Kidney (tissue), 22 donors: Measurements from ENCODE around the gene GPR151. TPM values are rescaled to one million over a fixed set of nuclear protein-coding genes. Genes with fewer than 3 reads are reported as not detected.

Experiments used
- DNase-seq, 5 donors: peaks; one replicate each; pipeline ENCODE4 v3.0.0-alpha.2; 2013 to 2020
- FAIRE-seq: peaks from 2 replicates; lab custom pipeline; 2012; peaks lifted over from hg19 to GRCh38; lab: Jason Lieb, UNC
- H3K27ac ChIP-seq, 2 donors: one replicate each; pipeline ENCODE4 v1.7.0; 2013; ENCODE audit warnings: low read depth in 2 of 2, low read length in 2 of 2, inconsistent platforms in 1 of 2
- H3K27me3 ChIP-seq: one replicate; pipeline ENCODE4 v1.7.1; 2013; ENCODE audit warnings: low read length, inconsistent platforms; ENCODE audit not compliant: control insufficient read depth, insufficient read depth
- H3K36me3 ChIP-seq, 3 donors: one replicate each; pipeline versions ENCODE4 v1.7.0 to v1.7.1; 2013; ENCODE audit warnings: low read length in 3 of 3, control low read depth in 1 of 3, inconsistent platforms in 1 of 3; ENCODE audit not compliant: insufficient read depth in 3 of 3, control insufficient read depth in 2 of 3
- H3K4me1 ChIP-seq, 3 donors: one replicate each; pipeline versions ENCODE4 v1.7.0 to v1.7.1; 2013; ENCODE audit warnings: low read length in 3 of 3, inconsistent platforms in 1 of 3, low read depth in 1 of 3; ENCODE audit not compliant: control insufficient read depth in 2 of 3, insufficient read depth in 2 of 3
- H3K4me3 ChIP-seq, 3 donors: one replicate each; pipeline versions ENCODE4 v1.7.0 to v1.8.1; 2013; ENCODE audit warnings: low read length in 3 of 3, control low read depth in 1 of 3, inconsistent platforms in 1 of 3
- H3K9ac ChIP-seq, 3 donors: one replicate each; pipeline versions ENCODE4 v1.7.0 to v1.7.1; 2013; ENCODE audit warnings: low read length in 3 of 3, control low read depth in 1 of 3, inconsistent platforms in 1 of 3
- H3K9me3 ChIP-seq, 3 donors: one replicate each; pipeline versions ENCODE4 v1.7.0 to v1.7.1; 2013; ENCODE audit warnings: low read length in 3 of 3, control low read depth in 1 of 3, inconsistent platforms in 1 of 3; ENCODE audit not compliant: control insufficient read depth in 2 of 3, insufficient read depth in 1 of 3
- CTCF ChIP-seq: IDR thresholded peaks from 3 replicates; pipeline ENCODE4 v1.5.1; 2012; ENCODE audit warnings: mild to moderate bottlenecking, moderate library complexity, borderline replicate concordance; ENCODE audit not compliant: insufficient read depth; ENCODE audit errors: extremely low read depth
- intact Hi-C: fragments of 100-400 bp; cut with DNase I; formaldehyde crosslinking; loops from one replicate; pipeline ENCODE4 v1.11.1; 2022
- long read RNA-seq, 10 donors: library from polyadenylated mRNA in 1 of 10; unstranded in 1 of 10; transcript quantifications; one replicate each; pipeline ENCODE4 v2.0.0 and lab custom pipeline, GENCODE V29; 2021 to 2026
- polyA plus RNA-seq: library from polyadenylated mRNA; stranded (reverse); fragments of 350-450 nt; fragmentation: Illumina TruSeq; extraction: RNeasy Lipid Tissue Mini Kit (QIAGEN cat#74804); gene quantifications from one replicate; pipeline ENCODE4 v1.2.3, GENCODE V29; 2014; ENCODE audit warnings: low read depth, low replicate concordance; ENCODE audit not compliant: insufficient read depth
- total RNA-seq: library from RNA; stranded (reverse); fragmentation: NEBNext Ultra II Directional; extraction: Animal tissue kit (Norgen Biotek cat#: 25700); gene quantifications from one replicate; pipeline ENCODE4 v1.2.1, GENCODE V29; 2021
- donor health status: control.
- donor health status: control.
- donor health status: control.
- donor health status: control.
- donor health status: control.
- donor health status: DM: yes; HTN: yes; CAD: no.
- donor health status: Normal renal cell carcinoma (clear cell type).

GPR151 gene
- total RNA-seq, result not detected
- polyA plus RNA-seq, result not detected
- long read RNA-seq, donor 1, result 0 reads
- long read RNA-seq, donor 2, result 0 reads
- long read RNA-seq, donor 3, result 0 reads
- long read RNA-seq, donor 4, result 0 reads
- long read RNA-seq, donor 5, result 0 reads
- long read RNA-seq, donor 6, result 0 reads
- long read RNA-seq, donor 7, result 0 reads
- long read RNA-seq, donor 8, result 0 reads
- long read RNA-seq, donor 9, result 0 reads
- long read RNA-seq, donor 10, result 0 reads

- no peak for FAIRE-seq
- Histone ChIP-seq H3K27me3 (no peaks in the 10 kb centered on the region), H3K27ac (no peak within 1 kb of the TSS), H3K4me3 (no peak within 1 kb of the TSS), H3K9me3 (no peaks in the 10 kb centered on the region), H3K36me3 (peaks cover 0 to 1% (median 0%) of the 10 kb centered on the region in 3 donors), H3K4me1 (no peaks in the 10 kb centered on the region), H3K9ac (no peak within 1 kb of the TSS)
- peak in 2 of 5 donors; percentile 22 to 46 for DNase-seq
- TF ChIP-seq CTCF, result no peak
- intact Hi-C loops, result no loop called here
Observed at GRCh38 chr5:146516151-146516475, at the start of gene GPR151. GPR151 (minus strand) TSS chr5:146516190; CDS start chr5:146516113, 77 bp downstream.

GRCh38 chr5:146564007-146564762, 48.2 kb upstream of the GPR151 start:
- TF ChIP-seq CTCF, result no peak
- Histone ChIP-seq H3K4me1 (no peaks in the 10 kb centered on the region), H3K27ac (no peak overlapping the region), H3K9me3 (no peaks in the 10 kb centered on the region), H3K9ac (no peak overlapping the region), H3K27me3 (no peaks in the 10 kb centered on the region), H3K4me3 (no peak overlapping the region), H3K36me3 (no peaks in the 10 kb centered on the region)
- peak in 2 of 5 donors; percentile 15 to 22 for DNase-seq
- no peak for FAIRE-seq
- intact Hi-C loops, result no loop called here

- intact Hi-C loops, result no loop called here
- FAIRE-seq, result no peak
- no peak for TF ChIP-seq CTCF
- Histone ChIP-seq H3K4me1 (no peaks in the 10 kb centered on the region), H3K36me3 (no peaks in the 10 kb centered on the region), H3K27ac (no peak overlapping the region), H3K27me3 (no peaks in the 10 kb centered on the region), H3K4me3 (no peak overlapping the region), H3K9me3 (no peaks in the 10 kb centered on the region), H3K9ac (no peak overlapping the region)
- DNase-seq, result no peak
Observed at GRCh38 chr5:146562461-146562860, 46.5 kb upstream of the GPR151 start.
